Measurements from ENCODE around the gene EPHA3.

Gene EPHA3

DNA sequence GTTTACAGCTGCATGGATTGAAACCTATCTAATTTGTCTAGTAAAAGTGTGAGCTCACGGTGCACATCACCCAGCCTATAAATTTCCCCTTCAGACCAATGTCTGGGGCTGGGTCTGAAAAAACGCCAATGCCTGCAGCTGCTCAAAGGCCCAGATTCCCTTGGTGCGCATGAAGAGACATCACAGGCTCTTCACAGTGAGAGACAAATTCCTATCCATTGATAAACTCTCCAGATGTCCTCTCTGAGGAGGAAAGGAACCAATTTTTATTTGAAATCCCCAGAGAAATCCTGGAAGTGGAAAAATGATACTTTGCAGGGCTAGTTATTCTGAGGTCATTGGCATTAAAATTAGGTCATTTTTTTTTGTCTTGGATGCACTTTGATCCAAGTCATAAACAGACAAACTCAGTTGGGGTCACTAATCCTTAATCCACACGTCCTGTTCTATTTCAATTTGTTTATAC, 360.5 kb downstream of the EPHA3 start:
- DNase-seq = no peak

DNA sequence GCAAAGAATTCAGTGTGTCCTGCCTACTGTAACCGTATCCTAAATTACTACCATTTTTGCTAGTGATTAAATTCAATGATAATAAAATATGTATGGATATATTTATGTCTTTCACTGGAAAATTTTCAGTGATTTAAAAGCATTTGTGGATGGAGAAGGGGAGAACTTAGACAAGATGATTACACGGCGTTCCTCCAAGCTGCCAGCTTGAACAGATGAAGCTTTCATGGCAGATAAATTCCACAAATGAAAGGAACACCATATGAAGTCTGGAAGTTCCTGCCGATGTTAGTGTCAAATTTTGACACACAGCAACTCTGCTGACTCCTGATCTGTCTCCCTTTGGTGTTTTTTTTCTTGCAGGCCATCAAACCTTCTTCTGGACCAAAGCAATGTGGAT, 364.7 kb downstream of the EPHA3 start:
- no peak for DNase-seq

DNA sequence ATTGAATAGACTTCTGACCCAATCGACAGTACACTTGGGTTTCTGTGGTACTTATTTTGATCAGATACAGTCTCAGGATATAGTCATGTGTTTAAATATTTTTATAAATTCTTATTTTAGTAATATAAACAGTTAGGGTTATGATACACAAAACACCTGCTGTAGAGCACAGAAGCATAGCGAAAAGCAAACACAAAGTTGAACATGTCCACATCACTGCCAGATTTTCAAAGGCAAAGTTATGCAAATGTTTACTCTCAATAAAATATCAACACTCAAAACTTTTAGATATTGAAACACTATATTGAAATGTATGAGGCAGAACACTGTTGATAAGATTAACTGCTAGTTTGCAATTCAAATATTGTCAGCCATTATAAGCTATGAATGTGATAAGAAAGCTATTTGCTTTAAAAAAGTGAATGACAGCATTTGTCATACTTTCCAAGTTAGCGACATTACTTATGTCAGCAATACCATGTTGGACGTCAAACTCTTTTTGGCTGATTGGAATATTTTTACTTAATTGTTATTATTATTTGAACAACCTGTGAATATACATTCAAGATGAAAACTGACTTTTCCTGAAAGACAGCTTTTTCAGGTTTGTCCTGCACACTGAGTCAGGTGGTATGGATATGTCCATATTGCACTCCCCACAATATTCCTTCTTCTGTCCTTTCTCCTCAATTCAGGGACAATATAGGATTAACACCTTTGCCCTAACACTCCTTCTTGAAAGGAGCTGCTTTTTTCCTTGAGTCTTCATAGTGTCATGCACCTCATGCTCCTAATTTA, 367.1 kb downstream of the EPHA3 start:
- no peak for DNase-seq

DNA sequence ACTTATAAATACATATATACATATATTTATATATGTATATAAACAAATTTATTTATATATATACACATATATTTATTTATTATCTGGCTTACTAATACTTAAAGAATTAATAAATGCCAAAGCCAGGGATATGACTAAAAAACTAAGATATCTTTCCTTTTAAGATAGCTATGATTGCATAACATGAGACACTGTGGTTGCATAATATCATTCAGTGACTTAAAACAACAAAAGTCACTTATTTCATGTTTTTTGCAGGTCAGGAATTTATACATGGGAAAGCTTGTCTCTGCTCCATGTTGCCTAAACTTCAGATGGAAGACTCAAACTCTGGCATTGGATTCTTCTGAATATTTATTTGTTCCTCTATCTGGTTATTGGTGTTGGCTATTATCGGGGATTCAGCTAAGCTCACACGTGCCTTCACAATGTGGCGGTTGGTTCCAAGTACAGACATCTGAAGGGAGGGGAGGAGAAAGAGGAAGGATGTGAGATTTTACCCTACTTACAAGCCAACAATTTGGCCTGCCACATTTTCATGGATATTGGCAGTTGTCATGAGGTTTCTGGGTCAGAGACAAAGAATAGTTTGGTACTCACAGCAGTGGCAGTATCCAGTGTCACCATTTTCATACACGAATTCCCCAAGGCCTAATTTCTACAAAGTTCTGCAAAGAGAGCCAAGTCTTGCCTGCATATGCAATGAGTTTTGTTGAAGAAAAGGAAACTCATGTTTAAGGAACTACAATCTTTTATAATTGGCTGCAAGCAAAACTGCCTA, 381.6 kb downstream of the EPHA3 start:
- DNase-seq = no peak

DNA sequence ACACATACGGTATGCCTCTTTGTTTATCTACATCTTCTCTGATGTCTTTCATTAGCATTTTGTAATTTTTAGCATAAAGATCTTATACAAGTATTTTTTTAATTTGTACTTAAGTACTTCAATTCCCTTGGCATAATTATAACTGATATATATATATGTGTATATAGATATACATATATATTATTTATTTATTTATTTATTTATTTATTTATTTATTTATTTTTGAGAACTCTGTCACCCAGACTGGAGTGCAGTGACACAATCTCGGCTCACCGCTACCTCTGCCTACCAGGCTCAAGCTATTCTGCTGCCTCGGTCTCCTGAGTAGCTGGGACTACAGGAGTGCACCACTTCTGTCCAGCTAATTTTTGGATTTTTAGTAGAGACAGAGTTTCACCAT, 382.7 kb downstream of the EPHA3 start:
- no peak for DNase-seq

DNA sequence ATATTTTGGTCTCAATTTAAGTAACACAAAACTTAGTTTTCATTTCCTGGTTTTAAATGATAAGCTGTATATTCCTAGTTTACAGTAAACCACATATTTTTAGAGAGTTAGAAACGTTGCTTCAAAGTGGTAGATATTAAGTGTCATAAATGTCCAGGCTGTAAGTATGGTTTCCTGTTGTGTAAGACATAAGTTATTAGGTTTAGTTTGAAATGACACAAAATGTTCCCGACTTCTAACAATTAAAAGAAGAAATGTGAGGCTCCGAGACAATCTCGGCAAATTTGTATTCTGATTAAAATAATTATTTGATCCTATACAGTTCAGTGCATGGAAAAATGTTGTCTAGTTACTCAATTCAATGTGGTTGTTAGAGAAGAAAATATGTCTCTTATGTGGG, 387.3 kb downstream of the EPHA3 start:
- no peak for DNase-seq

DNA sequence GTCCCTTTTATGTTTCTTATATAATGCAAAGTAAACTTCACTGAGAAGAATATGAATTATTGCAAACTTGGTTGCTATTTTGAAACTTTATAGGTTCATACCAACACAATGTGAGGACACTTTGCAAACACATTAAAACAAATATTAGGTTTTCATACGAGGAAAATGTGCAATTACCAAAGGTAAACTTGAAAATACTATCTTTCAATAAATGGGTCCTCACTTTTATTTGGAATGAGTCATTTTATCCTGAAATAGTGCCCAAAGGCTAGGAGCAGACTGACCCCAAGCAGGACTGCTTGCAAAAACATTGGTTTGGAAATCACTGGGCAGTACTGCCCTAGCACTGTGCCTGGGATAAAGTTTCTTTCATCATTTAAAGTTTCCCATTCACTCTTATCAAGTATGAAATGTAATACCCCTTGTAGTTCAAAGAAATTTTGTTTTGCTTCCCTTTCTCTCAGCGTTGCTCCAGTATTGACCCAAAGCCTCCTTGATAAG, 396.5 kb downstream of the EPHA3 start:
- no peak for DNase-seq

DNA sequence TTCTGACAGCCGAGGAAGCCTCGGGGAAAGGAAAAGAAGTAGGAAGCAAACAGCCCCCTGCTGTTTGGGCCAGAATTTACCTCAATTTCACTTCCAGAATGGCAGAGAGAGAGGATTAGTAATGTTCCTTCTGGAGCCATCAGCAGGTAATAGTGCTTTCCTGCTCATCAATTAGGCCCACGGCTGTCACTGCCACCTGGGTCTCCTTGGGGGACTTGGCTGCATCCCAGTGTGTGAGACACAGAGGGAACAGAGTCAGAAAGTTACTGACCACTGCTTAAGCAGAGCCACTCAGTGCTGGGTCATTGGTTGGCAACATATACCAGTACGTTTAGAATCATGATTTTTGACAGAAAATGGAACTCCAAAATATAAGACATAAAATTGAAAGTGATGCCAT, 397.0 kb downstream of the EPHA3 start:
- DNase-seq = no peak

DNA sequence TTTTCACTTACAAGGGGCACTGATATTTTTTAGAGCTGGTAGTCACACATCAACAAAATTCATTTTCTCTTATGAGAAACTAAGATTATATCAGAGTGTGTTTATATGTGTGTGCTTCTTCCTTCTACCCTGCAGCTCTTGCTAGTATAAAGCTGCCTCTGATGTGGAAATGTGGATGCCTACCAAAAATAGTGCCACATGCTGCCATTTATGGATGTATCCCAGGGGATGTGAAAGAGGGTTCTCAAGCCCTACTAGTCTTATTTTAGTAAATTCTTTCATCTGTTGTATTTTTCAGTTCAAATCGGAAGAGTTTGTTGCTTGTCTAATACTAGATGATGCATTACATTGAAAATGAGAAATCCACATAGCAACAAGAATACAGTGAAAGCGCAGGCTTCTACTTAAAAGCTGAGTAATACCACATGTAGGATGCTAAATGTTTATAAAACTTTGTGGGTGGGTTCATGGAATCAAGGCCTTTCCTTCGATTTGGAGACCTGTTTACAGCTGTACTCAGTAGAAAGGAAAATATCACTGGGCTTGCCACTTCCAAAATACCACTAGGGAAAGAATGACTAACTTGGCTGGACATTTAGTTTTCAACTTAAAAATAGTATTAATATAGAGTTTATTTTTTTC, 399.2 kb downstream of the EPHA3 start:
- DNase-seq = no peak

DNA sequence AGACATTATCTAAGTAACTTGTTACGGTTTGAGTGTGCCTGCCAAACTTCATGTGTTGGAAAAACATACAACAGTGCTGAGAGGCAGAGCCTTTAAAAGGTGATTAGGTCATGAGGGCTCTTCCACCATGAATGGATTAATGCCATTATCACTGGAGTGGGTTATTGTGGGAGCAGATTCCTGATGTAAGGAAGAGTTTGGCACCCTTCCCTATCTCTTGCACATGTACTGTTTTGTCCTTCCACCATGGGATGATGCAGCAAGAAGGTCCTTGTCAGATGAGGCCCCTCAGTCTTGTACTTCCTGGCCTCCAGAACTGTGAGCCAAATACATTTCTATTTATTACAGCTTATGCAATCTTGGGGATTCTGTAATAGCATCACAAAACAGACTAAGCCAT, 413.9 kb downstream of the EPHA3 start:
- DNase-seq = no peak

DNA sequence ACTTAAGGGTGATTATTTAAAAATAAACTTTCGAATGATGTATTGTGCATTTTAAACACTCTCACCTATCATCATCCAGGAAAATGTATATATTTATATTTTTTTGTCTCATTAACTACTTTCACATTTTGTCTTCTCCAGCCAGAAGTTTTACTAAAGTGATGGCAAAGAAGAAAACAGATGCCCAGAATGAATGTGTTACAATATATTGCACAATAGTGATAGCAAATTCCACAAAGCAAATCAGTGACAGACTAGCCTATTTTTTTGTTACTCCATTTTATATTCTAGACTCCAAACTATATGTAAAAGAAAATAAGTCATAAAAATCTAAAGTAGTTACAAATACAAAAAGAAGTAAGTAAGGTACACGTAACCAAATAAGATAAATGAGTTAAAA, 414.7 kb downstream of the EPHA3 start:
- DNase-seq = no peak

DNA sequence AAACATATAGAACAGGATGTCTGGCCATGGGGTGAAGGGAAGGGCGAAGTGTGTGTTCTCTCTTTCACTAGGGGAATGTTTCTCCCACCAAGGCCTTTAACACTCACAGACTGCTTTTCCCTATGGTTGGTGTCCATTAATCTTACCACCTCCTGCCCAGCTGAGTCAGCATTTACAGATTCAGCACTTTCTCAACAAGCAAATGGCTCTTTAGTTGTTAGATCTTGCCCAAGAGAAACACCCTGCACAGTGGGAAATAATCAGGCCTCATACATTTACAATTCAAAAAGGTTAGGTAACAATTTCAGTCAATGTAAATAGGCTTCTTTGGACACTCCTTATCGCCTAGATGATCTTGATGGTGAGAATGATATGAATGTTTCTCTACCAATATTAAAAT, 418.2 kb downstream of the EPHA3 start:
- DNase-seq = no peak

DNA sequence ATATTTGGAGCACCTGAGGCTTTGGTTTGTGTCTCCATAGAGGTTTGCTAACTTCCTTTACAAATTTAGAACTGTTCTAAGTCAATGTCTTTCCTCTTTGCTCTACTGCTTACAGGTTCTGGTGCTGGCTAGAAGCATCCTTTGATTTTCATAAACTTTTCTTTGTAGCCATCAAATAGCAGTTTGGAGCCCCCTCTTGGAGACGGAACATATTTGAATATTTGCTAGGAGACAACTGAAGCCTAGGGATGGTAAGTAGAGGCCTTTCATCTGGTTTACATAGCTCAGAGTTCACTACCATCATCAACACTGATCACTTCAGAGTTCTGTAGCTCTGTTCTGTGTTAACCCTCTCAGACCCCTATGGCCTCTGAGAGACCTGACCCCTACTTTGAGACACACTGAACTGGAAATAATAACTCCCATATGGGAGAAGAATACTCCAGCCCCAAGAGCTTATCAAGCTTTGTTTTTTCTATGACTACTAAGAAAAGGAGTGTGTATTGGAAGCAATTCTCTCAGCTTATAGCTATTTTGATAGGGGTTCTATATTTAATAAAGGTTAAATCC, 420.4 kb downstream of the EPHA3 start:
- no peak for DNase-seq

All from T-helper 2 cell (primary cell).